ENCODE measurements around the gene PLEKHB1.

PLEKHB1 gene

GRCh38 chr11:73645972-73646631 is at the start of gene PLEKHB1:
Gene PLEKHB1, plus strand, starts transcription at chr11:73646581. Its CDS starts 28 bp downstream, at chr11:73646609.
- Histone ChIP-seq H3K9me3 (ENCODE audit: control insufficient read depth in 5 of 5, low read length in 5 of 5) (no peaks in the 10 kb centered on the region), H3K9ac (ENCODE audit: low read length in 5 of 5) (no peak within 1 kb of the TSS), H3K27ac (ENCODE audit: low read depth, low read length) (no peak within 1 kb of the TSS), H3K36me3 (ENCODE audit: control insufficient read depth in 5 of 5, insufficient read depth in 5 of 5, low read length in 5 of 5) (no peaks in the 10 kb centered on the region), H3K4me3 (ENCODE audit: low read depth in 1 of 5, low read length in 5 of 5) (peak within 1 kb of the TSS in 2 of 5 donors; percentile 51 to 53), H3K4me1 (ENCODE audit: control insufficient read depth in 5 of 5, insufficient read depth in 5 of 5, low read length in 5 of 5) (peaks cover 0 to 17% (median 8%) of the 10 kb centered on the region in 5 donors), H3K27me3 (ENCODE audit: control insufficient read depth in 5 of 5, insufficient read depth in 4 of 5, low read length in 5 of 5) (peaks cover 0 to 19% (median 14%) of the 10 kb centered on the region in 5 donors)

GRCh38 chr11:73597336-73597955 is 48.9 kb upstream of the PLEKHB1 start:
- peaks cover 0 to 18% (median 17%) of the 10 kb centered on the region in 5 donors for H3K4me1 ChIP-seq (ENCODE audit: control insufficient read depth in 5 of 5, insufficient read depth in 5 of 5, low read length in 5 of 5)
- peak overlapping the region in 4 of 5 donors; percentile 57 to 72 (median 59) for H3K9ac ChIP-seq (ENCODE audit: low read length in 5 of 5)
- no peaks in the 10 kb centered on the region for H3K36me3 ChIP-seq (ENCODE audit: control insufficient read depth in 5 of 5, insufficient read depth in 5 of 5, low read length in 5 of 5)
- no peaks in the 10 kb centered on the region for H3K27me3 ChIP-seq (ENCODE audit: control insufficient read depth in 5 of 5, insufficient read depth in 4 of 5, low read length in 5 of 5)
- no peaks in the 10 kb centered on the region for H3K9me3 ChIP-seq (ENCODE audit: control insufficient read depth in 5 of 5, low read length in 5 of 5)
- peak overlapping the region; percentile 63 to 94 (median 77) for H3K4me3 ChIP-seq (ENCODE audit: low read depth in 1 of 5, low read length in 5 of 5)
- no peak overlapping the region for H3K27ac ChIP-seq (ENCODE audit: low read depth, low read length)

GRCh38 chr11:73597956-73598718 is 48.2 kb upstream of the PLEKHB1 start, which contains the start of gene FAM168A:
Gene FAM168A, minus strand, starts transcription at chr11:73598112. Its CDS starts 129,638 bp downstream, at chr11:73468474.
- no peaks in the 10 kb centered on the region for H3K9me3 ChIP-seq (ENCODE audit: control insufficient read depth in 5 of 5, low read length in 5 of 5)
- peak within 1 kb of the TSS; percentile 58 to 85 (median 71) for H3K9ac ChIP-seq (ENCODE audit: low read length in 5 of 5)
- H3K4me1 ChIP-seq (ENCODE audit: control insufficient read depth in 5 of 5, insufficient read depth in 5 of 5, low read length in 5 of 5), result peaks cover 0 to 18% (median 17%) of the 10 kb centered on the region in 5 donors
- peak within 1 kb of the TSS; percentile 59 for H3K27ac ChIP-seq (ENCODE audit: low read depth, low read length)
- H3K36me3 ChIP-seq (ENCODE audit: control insufficient read depth in 5 of 5, insufficient read depth in 5 of 5, low read length in 5 of 5), result no peaks in the 10 kb centered on the region
- peak within 1 kb of the TSS; percentile 63 to 94 (median 89) for H3K4me3 ChIP-seq (ENCODE audit: low read depth in 1 of 5, low read length in 5 of 5)
- no peaks in the 10 kb centered on the region for H3K27me3 ChIP-seq (ENCODE audit: control insufficient read depth in 5 of 5, insufficient read depth in 4 of 5, low read length in 5 of 5)

- Histone ChIP-seq H3K4me1 (ENCODE audit: control insufficient read depth in 5 of 5, insufficient read depth in 5 of 5, low read length in 5 of 5) (peaks cover 0 to 18% (median 17%) of the 10 kb centered on the region in 5 donors), H3K4me3 (ENCODE audit: low read depth in 1 of 5, low read length in 5 of 5) (peak overlapping the region; percentile 63 to 94 (median 89)), H3K27me3 (ENCODE audit: control insufficient read depth in 5 of 5, insufficient read depth in 4 of 5, low read length in 5 of 5) (no peaks in the 10 kb centered on the region), H3K27ac (ENCODE audit: low read depth, low read length) (peak overlapping the region; percentile 59), H3K36me3 (ENCODE audit: control insufficient read depth in 5 of 5, insufficient read depth in 5 of 5, low read length in 5 of 5) (no peaks in the 10 kb centered on the region), H3K9me3 (ENCODE audit: control insufficient read depth in 5 of 5, low read length in 5 of 5) (no peaks in the 10 kb centered on the region), H3K9ac (ENCODE audit: low read length in 5 of 5) (peak overlapping the region; percentile 56 to 85 (median 71))
Observed at GRCh38 chr11:73598719-73599379, 47.5 kb upstream of the PLEKHB1 start.

GRCh38 chr11:73612601-73613140 is 33.7 kb upstream of the PLEKHB1 start:
- no peaks in the 10 kb centered on the region for H3K9me3 ChIP-seq (ENCODE audit: control insufficient read depth in 5 of 5, low read length in 5 of 5)
- no peak overlapping the region for H3K27ac ChIP-seq (ENCODE audit: low read depth, low read length)
- no peaks in the 10 kb centered on the region for H3K36me3 ChIP-seq (ENCODE audit: control insufficient read depth in 5 of 5, insufficient read depth in 5 of 5, low read length in 5 of 5)
- H3K4me1 ChIP-seq (ENCODE audit: control insufficient read depth in 5 of 5, insufficient read depth in 5 of 5, low read length in 5 of 5), result peaks cover 0 to 3% (median 0%) of the 10 kb centered on the region in 5 donors
- no peak overlapping the region for H3K4me3 ChIP-seq (ENCODE audit: low read depth in 1 of 5, low read length in 5 of 5)
- H3K9ac ChIP-seq (ENCODE audit: low read length in 5 of 5), result no peak overlapping the region
- no peaks in the 10 kb centered on the region for H3K27me3 ChIP-seq (ENCODE audit: control insufficient read depth in 5 of 5, insufficient read depth in 4 of 5, low read length in 5 of 5)

- H3K9ac ChIP-seq (ENCODE audit: low read length in 5 of 5), result no peak overlapping the region
- H3K36me3 ChIP-seq (ENCODE audit: control insufficient read depth in 5 of 5, insufficient read depth in 5 of 5, low read length in 5 of 5), result no peaks in the 10 kb centered on the region
- H3K9me3 ChIP-seq (ENCODE audit: control insufficient read depth in 5 of 5, low read length in 5 of 5), result no peaks in the 10 kb centered on the region
- no peak overlapping the region for H3K27ac ChIP-seq (ENCODE audit: low read depth, low read length)
- no peaks in the 10 kb centered on the region for H3K27me3 ChIP-seq (ENCODE audit: control insufficient read depth in 5 of 5, insufficient read depth in 4 of 5, low read length in 5 of 5)
- no peak overlapping the region for H3K4me3 ChIP-seq (ENCODE audit: low read depth in 1 of 5, low read length in 5 of 5)
- no peaks in the 10 kb centered on the region for H3K4me1 ChIP-seq (ENCODE audit: control insufficient read depth in 5 of 5, insufficient read depth in 5 of 5, low read length in 5 of 5)
Observed at GRCh38 chr11:73614591-73614990, 31.8 kb upstream of the PLEKHB1 start.

- Histone ChIP-seq H3K27me3 (ENCODE audit: control insufficient read depth in 5 of 5, insufficient read depth in 4 of 5, low read length in 5 of 5) (peaks cover 0 to 5% (median 0%) of the 10 kb centered on the region in 5 donors), H3K9ac (ENCODE audit: low read length in 5 of 5) (no peak overlapping the region), H3K36me3 (ENCODE audit: control insufficient read depth in 5 of 5, insufficient read depth in 5 of 5, low read length in 5 of 5) (no peaks in the 10 kb centered on the region), H3K9me3 (ENCODE audit: control insufficient read depth in 5 of 5, low read length in 5 of 5) (no peaks in the 10 kb centered on the region), H3K4me3 (ENCODE audit: low read depth in 1 of 5, low read length in 5 of 5) (no peak overlapping the region), H3K4me1 (ENCODE audit: control insufficient read depth in 5 of 5, insufficient read depth in 5 of 5, low read length in 5 of 5) (peaks cover 0 to 20% (median 7%) of the 10 kb centered on the region in 5 donors), H3K27ac (ENCODE audit: low read depth, low read length) (no peak overlapping the region)
Observed at GRCh38 chr11:73622926-73623593, 23.3 kb upstream of the PLEKHB1 start.

GRCh38 chr11:73623686-73624085 is 22.7 kb upstream of the PLEKHB1 start:
- Histone ChIP-seq H3K4me1 (ENCODE audit: control insufficient read depth in 5 of 5, insufficient read depth in 5 of 5, low read length in 5 of 5) (peaks cover 0 to 20% (median 7%) of the 10 kb centered on the region in 5 donors), H3K27me3 (ENCODE audit: control insufficient read depth in 5 of 5, insufficient read depth in 4 of 5, low read length in 5 of 5) (peaks cover 0 to 5% (median 0%) of the 10 kb centered on the region in 5 donors), H3K9me3 (ENCODE audit: control insufficient read depth in 5 of 5, low read length in 5 of 5) (no peaks in the 10 kb centered on the region), H3K4me3 (ENCODE audit: low read depth in 1 of 5, low read length in 5 of 5) (no peak overlapping the region), H3K36me3 (ENCODE audit: control insufficient read depth in 5 of 5, insufficient read depth in 5 of 5, low read length in 5 of 5) (no peaks in the 10 kb centered on the region), H3K27ac (ENCODE audit: low read depth, low read length) (no peak overlapping the region), H3K9ac (ENCODE audit: low read length in 5 of 5) (no peak overlapping the region)

GRCh38 chr11:73625696-73626318 is 20.6 kb upstream of the PLEKHB1 start:
- H3K27ac ChIP-seq (ENCODE audit: low read depth, low read length), result no peak overlapping the region
- no peak overlapping the region for H3K9ac ChIP-seq (ENCODE audit: low read length in 5 of 5)
- peaks cover 0 to 5% (median 4%) of the 10 kb centered on the region in 5 donors for H3K27me3 ChIP-seq (ENCODE audit: control insufficient read depth in 5 of 5, insufficient read depth in 4 of 5, low read length in 5 of 5)
- no peaks in the 10 kb centered on the region for H3K9me3 ChIP-seq (ENCODE audit: control insufficient read depth in 5 of 5, low read length in 5 of 5)
- no peak overlapping the region for H3K4me3 ChIP-seq (ENCODE audit: low read depth in 1 of 5, low read length in 5 of 5)
- no peaks in the 10 kb centered on the region for H3K36me3 ChIP-seq (ENCODE audit: control insufficient read depth in 5 of 5, insufficient read depth in 5 of 5, low read length in 5 of 5)
- peaks cover 0 to 20% (median 7%) of the 10 kb centered on the region in 5 donors for H3K4me1 ChIP-seq (ENCODE audit: control insufficient read depth in 5 of 5, insufficient read depth in 5 of 5, low read length in 5 of 5)
